ENCODE data around the gene HCN4.

The HCN4 gene

GRCh38 chr15:73293773-73294172 is 75.0 kb downstream of the HCN4 start:
- DNase-seq = no peak

- DNase-seq = no peak
Observed at GRCh38 chr15:73291441-73291840, 77.3 kb downstream of the HCN4 start.

GRCh38 chr15:73287019-73287418 is 81.7 kb downstream of the HCN4 start:
- no peak for DNase-seq

- no peak for DNase-seq
Observed at GRCh38 chr15:73286311-73286710, 82.4 kb downstream of the HCN4 start.

GRCh38 chr15:73284090-73284716 is 84.6 kb downstream of the HCN4 start:
- no peak for DNase-seq

- no peak for DNase-seq
Observed at GRCh38 chr15:73283366-73283962, 85.3 kb downstream of the HCN4 start.

- no peak for DNase-seq
Observed at GRCh38 chr15:73282567-73283365, 86.0 kb downstream of the HCN4 start.

- DNase-seq = no peak
Observed at GRCh38 chr15:73275862-73276261, 92.9 kb downstream of the HCN4 start.

GRCh38 chr15:73273181-73274002 is 95.4 kb downstream of the HCN4 start:
- peak; percentile 10 for DNase-seq

GRCh38 chr15:73270366-73271097 is 98.2 kb downstream of the HCN4 start:
- DNase-seq = no peak
